Fibroblast of skin of scalp (primary cell): ENCODE measurements around the gene PDE7B.

ENCODE experiments used
- DNase-seq: peaks from one replicate; pipeline ENCODE4 v3.0.0-alpha.2; 2013

Gene PDE7B

DNA sequence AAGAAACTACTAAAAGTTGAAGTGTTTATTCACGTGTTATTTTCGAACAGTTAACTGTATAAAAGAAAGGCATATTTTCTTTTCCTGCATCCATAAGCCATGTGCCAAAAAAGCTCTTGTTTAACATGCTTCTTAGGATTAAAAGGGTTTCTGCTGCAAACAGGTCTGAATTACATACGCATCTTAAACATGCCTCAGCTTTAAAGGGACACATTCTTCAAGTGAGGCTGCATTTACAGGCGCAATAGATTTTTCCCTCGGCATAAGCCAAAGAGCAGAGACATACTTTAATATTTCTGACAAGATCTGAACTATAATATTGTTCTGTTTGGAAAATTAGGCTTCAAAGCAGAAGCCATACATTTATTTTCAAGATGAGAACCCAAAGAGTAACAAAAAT, 39.4 kb downstream of the PDE7B start:
- no peak for DNase-seq

DNA sequence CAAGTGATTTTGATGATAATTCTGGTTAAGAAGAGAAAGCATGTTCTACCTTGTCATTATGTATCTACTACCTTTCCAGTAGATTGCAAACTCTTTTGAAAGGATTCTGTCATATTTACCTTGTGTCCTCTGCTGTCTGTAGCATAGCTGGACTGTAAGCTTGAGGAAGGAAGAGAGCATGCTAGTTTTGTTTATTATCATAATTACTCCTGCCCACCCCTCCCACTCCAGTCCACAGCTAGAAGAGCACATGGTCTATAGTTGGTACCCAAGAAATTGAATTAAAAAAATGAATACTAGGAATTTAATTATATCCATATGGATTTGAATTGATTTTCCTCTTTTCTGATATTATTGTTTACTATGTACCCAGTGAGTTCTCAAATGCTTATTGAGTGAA, 40.2 kb downstream of the PDE7B start:
- no peak for DNase-seq

DNA sequence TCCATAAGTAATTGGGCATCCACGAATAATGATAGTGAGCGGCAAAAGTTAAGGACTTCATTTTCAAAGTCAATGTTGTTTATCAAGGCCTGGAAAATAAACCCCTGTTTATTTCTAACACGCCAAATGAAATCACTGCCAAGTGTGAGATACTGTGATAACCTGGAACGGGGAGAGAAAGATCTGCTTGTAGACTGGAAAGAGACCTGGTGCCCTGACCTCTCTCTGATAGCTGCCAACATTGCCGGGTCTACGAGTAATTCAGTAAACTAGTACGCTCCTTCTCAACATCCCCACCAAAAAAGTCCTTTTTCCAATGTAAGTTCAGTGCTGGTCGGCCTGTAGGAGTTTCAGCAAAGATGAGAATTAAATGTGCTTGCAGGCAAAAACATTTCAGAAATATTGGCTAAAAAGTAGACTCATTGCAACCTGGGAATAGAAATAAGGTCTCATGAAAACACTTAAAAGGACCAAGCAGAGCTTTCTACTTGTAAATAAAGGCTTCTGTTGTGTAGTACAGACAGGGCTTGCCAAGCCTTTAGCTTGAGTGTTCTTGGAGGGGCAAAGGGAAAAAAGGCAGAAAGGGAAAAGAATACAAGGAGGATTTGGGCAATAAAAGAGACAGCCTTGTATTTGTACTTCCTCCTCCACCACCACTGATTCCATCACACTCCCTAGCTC, 43.9 kb downstream of the PDE7B start:
- no peak for DNase-seq

DNA sequence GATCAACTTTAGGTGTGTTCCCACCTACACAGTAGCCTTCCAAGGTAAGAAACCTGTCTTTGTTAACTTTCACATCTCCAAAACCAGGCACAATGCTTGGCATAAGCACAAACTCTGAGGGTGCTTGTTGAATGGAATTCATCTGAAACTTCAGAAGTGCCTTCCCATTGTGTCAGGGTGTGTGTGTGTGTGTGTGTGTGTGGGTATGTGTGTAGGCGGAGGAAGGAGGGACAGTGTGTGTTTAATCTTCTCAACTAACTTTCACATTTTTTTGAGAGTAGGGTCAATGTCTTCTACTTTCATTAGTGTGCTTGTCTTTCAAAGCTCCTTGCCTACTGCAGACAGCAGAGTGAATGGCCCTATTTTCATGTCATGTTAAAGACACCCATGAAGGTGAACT, 45.6 kb downstream of the PDE7B start:
- DNase-seq: no peak

DNA sequence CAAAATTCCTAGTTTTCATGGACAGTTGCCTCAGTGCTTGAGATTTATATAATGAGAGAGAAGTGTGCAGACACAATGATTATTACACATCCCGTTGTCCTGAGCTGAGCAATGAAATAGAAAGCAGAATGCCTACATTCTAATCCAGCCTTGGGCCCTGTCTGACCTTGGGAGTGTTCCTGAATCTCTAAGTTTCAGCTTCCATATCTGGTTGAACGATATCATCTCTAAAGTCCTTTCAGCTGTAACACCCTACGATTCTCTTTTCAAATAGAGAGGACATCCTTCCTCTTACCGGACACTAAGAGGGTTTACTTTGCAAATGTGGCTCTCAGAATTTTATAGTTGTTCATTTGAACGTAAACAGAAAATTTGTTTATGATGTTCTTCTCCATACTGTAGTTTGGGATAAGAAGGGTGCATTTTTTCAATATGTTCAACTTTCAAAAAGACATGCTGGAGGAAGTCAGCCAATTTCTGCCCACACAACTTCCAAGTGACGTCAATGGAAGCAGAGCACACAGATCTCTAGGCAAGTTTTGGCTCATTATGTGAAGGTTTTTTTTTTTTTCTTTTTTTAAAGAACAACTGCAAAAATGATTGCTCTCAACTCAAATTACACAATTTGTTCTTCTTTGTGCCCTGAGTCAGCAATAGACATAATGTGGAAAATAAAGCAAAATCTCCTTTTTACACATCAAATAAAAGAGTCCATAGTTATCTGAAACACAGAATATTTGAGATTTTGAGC, 50.4 kb downstream of the PDE7B start:
- peak; percentile 72 for DNase-seq

DNA sequence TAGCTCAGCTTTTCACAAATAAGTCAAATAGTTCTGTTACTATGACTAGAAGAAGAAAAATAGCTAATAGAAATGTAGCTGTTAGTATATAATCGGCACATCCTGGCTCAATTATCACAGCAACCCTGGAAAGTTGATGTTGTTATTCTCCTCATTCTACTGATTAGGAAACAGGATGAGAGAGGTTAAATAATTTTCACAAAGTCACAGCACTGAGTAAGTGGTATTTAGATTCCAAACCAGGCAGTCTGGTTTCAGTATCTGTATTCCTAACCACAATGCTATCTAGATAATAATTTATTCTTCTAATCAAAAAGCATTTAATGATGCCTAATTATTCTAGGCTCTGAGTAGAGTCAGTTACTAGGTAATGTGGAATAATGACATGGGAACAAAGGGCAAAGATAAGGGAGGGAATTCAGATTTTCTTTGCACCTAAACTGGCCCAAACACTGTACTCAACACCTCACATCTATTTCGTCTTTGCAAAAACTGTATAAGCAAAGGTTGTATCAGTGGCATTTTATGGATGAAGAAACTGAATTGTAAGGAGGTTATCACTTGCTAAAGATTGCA, 51.3 kb downstream of the PDE7B start:
- DNase-seq: no peak

DNA sequence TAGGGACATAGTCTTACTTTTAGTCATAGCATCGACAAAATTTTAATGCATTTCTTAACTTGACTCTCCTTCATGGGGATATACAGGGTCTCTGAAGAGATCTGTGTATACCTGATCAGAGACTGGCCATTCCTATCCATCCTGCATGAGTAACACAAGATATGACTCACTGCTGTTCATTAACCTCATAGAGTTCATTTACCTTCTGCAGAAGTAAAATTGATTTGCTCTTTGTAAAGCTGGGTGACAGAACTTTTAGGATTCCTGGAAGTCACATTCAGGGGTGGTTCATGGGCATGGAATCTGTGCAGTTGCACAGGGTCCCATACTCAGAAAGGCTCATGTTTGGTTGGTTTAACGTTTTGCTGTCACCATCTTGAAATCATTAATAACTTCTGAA, 53.2 kb downstream of the PDE7B start:
- no peak for DNase-seq

DNA sequence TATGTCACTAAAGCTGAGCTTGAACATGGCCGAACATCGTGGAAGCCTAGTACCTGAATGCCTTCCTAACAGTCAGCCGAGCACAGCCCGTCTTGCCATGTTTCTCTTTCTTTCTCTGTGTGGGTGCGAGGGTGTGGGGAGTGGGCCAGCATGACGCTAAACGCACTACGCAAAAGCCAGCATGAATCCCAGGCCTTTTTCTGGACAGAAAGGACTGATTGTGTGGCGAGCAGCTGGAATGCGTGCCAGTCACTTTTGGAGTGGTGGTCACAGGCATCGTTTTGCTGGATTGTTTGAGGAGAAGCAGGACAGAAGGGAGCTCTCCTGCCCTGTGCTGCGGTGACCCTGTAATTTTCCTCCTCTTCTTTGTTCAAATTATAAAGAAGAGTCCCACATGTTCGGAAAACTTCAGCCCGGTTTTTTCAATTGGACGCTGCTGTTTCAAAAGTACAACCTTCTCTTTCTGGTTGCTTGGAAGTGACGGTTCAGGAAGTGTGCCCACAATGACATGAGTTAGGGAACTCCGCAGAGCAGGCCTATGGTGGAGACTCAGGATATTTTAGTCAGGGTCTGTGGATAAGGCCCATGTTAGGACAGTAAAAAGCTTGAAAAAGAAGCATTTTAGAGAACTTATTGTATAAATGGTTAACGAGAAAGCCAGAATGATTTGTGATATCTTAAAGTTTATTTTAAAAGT, 54.3 kb downstream of the PDE7B start:
- DNase-seq: no peak

DNA sequence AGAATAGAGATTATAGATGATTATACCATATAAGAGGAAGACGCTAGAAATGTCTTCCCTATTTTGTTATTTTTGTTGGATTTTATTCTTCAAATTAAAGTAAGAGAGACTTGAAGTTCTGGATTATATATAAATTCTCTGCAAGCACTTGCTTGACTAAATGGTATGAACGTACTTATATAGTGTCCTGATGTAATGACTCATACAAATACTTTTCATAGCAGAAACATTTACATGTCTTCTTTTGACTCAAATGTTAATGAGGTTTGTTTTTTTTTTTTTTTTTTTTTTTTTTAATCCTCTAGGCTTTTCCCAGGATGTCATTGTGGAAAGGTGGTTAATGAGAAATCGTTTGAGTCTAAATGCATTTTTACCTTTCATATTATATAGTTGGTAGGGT, 55.0 kb downstream of the PDE7B start:
- DNase-seq: peak; percentile 80

DNA sequence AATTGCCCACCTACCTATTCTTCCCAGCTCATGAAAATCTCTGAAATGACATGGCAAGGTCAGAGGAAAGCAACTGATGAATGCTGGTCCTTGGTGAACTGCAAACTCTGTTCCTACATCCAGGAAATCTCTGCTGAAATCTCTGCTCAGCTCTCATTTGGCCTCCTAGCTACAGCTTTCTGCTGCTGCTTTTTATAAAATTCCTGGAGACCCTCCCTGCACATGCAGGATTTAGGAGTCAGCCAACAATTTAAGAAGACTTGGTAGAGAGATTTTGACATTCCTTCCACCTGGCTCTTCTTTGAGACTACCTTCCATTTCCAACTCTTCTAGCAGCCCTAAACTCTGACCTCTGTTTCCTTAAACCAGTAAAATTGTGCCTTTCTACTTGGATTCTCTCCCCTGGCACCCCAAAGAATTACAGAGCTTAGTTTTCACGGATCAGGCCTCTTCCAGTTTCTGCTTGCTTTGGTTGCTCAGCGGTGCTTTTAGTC, 55.5 kb downstream of the PDE7B start:
- no peak for DNase-seq

DNA sequence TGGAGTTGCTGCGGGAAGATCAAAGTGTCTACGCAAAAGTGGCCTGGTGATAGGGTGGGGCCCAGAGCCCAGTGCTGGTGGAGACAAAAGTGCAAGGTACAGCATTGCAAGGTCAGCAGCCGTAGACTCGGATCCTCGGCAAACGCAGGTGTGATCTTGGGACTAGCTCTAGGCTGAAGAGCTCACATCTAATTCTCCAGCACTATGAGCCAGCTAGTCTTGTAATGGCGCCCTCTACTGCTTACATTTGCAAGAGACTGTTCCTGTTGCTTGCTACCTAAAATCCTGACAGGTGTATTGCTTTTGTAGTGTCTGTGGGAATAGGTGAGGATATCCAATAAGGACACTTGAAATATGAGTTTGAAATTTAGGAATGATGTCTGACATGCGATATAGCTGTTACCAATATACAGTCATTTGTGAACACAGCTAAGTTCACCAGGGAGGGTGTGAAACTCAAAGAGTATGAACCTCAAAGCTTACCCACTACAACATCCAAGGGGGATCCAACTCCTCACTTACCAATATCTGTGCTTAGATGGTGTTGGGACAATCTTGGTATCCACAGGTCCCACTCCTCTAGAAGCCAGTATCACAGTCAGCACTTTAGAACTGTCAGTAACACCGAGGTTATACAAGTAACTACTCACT, 58.4 kb downstream of the PDE7B start:
- peak; percentile 24 for DNase-seq

DNA sequence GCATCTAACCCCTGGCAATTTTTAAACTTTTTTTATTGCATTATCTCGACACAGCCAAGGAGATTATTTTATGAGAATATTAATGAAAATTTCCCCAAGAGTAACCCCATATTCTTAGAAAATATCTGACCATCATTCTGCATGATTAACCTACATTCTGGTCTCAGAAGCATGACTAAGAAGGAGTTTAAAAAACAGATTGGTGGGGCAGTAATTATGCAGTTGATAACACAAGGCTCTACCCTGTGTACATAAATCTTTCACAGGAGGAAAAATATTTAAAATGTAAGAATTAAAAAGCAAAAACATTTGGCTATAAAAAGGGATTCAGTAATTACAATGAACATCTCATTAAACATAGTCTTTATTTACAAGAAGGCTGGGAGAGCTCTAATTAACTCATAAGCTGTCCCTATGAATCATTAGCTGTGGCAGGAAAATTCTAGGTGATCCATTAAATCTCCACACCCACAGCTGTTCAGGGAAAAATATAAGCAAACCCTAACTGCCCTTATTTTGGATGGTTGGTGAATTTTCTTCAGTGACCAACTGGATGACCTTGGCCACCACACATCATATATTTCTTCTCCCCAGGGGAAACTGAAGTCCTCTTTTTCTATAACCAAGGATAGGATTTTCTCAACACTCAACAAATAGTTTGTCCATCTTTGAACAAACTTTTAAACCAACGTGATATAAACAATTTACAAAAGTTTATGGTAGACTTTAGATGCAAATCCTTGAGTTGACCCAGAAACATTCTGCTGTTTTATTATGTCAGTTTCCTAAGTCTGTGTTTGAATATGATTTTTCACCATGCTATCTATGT, 59.5 kb downstream of the PDE7B start:
- no peak for DNase-seq

DNA sequence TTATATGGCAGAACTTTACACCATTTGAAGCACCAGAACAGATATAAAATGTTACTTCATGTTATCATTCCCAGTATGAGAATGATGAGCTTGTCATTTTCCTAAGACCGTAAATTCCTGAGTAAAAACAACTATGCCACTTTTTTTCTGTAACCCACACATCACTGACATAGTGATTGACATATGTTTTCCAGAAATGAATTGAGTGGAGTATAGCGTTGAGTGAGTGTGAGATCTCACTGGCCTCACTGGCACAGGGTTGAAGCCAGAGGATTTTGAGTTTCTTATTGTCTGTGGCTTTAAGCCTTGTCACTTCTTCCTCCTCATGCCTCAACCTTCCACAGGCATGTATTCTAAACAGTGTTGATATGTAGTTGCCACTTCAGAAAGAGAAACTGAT, 62.3 kb downstream of the PDE7B start:
- DNase-seq: no peak

DNA sequence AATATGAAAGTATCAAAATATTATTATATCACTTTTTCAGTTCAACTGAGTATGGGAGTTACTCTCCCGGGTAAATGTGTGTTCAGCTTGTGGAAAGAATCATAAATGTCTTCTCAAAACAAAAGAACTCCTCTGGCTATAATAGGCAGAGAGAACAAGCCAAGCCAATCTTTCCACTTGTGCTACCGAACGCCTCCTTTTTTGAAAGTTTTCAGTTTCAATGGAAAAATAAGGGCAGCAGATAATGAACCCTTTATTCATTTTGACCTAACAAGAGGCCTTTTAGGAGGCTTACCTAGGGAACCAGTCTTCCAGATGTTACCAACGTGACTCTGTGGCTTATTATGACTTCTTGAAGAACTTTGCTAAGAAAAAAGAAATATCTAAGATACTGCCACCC, 67.5 kb downstream of the PDE7B start:
- no peak for DNase-seq

DNA sequence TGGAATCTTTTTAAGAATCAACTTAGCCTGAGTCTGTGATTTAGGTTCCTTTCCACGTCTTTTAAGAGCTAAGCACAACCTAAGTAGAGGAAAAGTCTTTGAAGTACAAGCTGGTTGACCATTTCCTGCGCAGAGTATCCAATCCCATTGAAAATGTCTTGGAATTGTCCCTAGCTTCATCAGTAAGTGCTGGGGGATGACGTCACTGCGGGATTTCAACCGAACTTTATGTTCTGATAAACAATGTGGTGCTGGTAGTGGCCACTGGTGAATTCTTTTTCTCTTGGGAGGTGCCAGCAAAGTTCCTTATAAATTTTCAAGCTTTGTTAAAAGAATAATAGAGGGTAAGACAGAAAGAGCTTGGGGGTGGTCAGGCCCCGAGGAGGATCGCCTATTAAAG, 69.2 kb downstream of the PDE7B start:
- no peak for DNase-seq

DNA sequence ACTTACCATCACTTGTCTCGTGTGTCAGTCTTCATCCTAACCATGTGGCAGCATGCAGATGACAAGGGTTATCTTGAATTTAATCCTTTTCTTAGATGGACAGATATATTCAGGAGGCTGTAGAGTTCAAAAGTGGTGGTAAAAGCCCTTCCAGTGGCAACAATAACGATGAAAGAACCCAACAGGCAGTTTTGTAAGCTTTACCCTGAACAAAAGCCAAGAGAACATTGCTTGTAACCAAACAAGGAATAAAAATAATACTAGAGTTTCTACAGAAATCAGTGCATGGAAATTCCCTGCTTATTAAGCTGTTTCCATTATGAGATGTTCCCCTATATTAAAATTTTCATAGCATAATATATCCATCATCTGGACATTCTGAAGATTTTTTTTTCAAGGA, 69.7 kb downstream of the PDE7B start:
- DNase-seq: peak; percentile 44

DNA sequence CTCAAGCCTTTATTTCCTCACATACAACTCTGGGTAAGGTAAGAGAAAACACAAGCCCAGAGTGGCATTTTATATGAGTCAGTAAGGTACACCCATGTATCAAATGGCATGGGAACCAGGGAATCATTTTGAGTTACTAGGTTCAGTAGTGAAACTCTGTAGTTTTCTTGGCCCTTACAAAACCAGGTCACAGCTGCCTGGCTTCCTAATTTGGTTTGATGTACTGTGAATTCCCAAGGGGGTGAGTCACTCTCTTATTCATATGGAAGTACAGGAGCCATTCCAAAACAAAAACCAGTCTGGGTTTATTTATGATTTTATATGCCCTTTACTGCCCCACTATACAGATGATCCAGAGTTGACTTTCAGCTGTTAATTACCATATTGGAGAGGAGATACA, 70.7 kb downstream of the PDE7B start:
- peak; percentile 97 for DNase-seq

DNA sequence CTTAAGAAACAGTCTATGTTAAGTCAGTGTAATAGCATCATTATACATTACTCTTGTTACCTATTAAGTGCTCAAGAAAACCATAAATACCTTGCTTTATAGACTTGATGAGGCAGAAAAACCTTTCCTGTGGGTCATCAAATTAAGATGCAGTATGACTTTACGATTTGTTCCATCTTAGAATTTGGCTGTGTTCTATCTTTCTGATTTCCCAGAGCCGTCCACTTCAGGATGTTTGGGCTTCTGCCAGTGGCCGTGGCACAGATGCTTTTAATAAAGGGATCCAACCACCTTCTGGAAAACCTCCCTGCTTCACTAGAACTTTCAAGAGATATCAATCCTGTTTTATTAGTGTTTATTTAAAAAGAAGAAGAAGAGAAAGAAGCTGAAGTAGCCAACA, 71.2 kb downstream of the PDE7B start:
- DNase-seq: peak; percentile 70

DNA sequence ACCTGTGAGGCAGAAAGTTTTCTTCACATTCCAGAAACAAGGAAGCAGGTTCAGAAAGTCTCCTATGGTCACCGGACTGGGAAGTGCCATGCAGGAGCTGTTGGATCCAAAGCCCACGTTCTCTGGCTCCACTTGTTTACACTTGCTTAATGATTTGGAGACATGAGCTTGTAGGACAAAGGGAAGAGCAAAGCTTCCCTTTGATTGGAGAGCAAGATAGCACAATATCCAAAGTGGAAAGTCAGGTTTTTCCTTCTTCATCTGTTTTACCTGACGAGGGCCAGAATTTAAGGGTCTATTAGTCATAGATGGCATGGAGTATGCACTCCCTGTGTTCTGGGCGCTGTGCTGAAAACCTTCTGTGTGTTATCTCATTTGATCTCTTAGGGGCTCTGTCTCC, 81.2 kb downstream of the PDE7B start:
- DNase-seq: no peak

DNA sequence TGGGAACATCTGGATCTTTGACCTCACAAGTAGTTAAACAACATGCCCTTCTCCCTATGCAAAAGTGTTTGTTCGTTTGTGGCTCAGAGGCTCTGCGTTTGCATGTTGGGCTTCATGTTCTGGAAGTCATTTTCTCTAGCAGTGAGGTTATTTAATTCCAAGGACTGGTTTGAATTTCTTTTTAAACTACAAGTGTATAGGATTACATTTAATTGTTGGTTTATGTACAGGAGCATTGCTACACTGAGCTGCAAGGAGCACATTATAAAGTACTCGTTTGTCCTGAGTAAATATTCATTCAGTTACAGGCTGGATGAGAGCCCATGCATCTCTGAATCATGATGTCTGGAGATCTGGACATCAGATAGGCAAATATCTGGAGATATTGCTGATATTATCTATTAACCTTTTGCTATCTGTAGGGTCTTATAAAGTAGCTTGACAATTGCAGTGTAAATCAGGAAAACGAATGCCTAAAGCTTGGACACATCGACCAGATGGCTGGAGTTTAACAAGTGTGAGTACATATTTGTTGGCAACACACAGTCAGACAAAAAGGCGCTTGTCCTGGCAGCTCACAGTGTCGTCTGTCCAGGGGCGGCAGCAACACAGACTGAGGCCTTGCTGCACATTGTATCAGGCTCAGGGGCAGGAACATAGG, 84.6 kb downstream of the PDE7B start:
- peak; percentile 65 for DNase-seq

DNA sequence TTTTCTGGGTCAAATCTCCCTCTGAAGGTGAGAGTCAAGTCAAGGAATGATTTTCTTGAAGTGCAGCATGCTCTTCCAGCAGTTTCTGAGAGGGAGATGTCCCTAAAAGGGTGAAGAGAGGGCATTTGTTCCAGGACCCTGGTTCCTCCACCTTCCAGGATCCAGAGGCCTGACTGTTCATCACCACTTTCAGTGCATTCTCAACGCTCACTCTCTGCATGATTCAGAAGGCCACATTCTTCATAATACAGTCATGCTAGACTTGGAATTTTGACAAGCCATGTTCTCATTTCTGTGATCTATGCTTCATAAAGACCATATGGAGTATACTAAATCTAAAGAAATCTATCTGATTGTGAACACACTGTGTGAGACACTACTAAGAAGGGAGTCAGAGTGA, 85.1 kb downstream of the PDE7B start:
- peak; percentile 98 for DNase-seq
